Lung (tissue), 12 donors: ENCODE results near the gene ABCC9. TPM values are rescaled to one million over a fixed set of nuclear protein-coding genes. Genes with fewer than 3 reads are reported as not detected.

ENCODE experiments used
- ATAC-seq: fragments of 200-7000 bp; cut with Tn5 transposase; one replicate; pipeline ENCODE4 v1.9.1; 2020; ENCODE audit warnings: moderate number of reproducible peaks; ENCODE audit not compliant: insufficient read depth, low FRiP score
- DNase-seq, 3 donors: peaks; one replicate each; pipeline ENCODE4 v3.0.0-alpha.2; 2013 to 2017
- H3K27ac ChIP-seq, 2 donors: one replicate each; pipeline ENCODE4 v1.5.1; 2013; ENCODE audit warnings: mild to moderate bottlenecking in 2 of 2, moderate library complexity in 2 of 2, control low read depth in 1 of 2, inconsistent platforms in 1 of 2, low read depth in 1 of 2, low read length in 1 of 2
- H3K27me3 ChIP-seq, 3 donors: one replicate each; pipeline ENCODE4 v1.5.1; 2013; ENCODE audit warnings: low read length in 2 of 3; ENCODE audit not compliant: control insufficient read depth in 3 of 3, insufficient read depth in 3 of 3
- H3K36me3 ChIP-seq, 4 donors: one replicate each; pipeline ENCODE4 v1.5.1; 2013; ENCODE audit warnings: low read length in 4 of 4, mild to moderate bottlenecking in 1 of 4, moderate library complexity in 1 of 4; ENCODE audit not compliant: control insufficient read depth in 4 of 4, insufficient read depth in 4 of 4
- H3K4me1 ChIP-seq, 5 donors: one replicate each; pipeline ENCODE4 v1.5.1; 2013; ENCODE audit warnings: low read length in 5 of 5, mild to moderate bottlenecking in 2 of 5, moderate library complexity in 1 of 5; ENCODE audit not compliant: control insufficient read depth in 5 of 5, insufficient read depth in 5 of 5
- H3K4me3 ChIP-seq: one replicate; pipeline ENCODE4 v1.5.1; 2013; ENCODE audit warnings: mild to moderate bottlenecking, control low read depth, moderate library complexity
- H3K9ac ChIP-seq, 2 donors: one replicate each; pipeline ENCODE4 v1.5.1; 2013; ENCODE audit warnings: low read length in 2 of 2, control low read depth in 1 of 2; ENCODE audit not compliant: insufficient read depth in 1 of 2
- H3K9me3 ChIP-seq, 4 donors: one replicate each; pipeline ENCODE4 v1.5.1; 2013; ENCODE audit warnings: low read length in 3 of 4, mild to moderate bottlenecking in 1 of 4, moderate library complexity in 1 of 4; ENCODE audit not compliant: control insufficient read depth in 4 of 4, insufficient read depth in 3 of 4
- WGBS, 2 donors: extraction: QIAGEN DNeasy Blood & Tissue Kit; methylation state at CpG; one replicate each; pipeline ENCODE4 v1.1.7; 2013; 5-methylcytosine and 5-hydroxymethylcytosine counted together
- polyA plus RNA-seq, 2 donors: library from polyadenylated mRNA; stranded (reverse); fragments of 200-250 nt; gene quantifications; one replicate each; pipeline ENCODE4 v1.2.1, GENCODE V29; 2013
- total RNA-seq, 2 donors: library from RNA; depleted of rRNA in 1 of 2; stranded (reverse); fragments of >200 nt in 1 of 2; gene quantifications; one replicate each; pipeline ENCODE4 v1.2.1, GENCODE V29; 2014 to 2021
- TF ChIP-seq, protein P1 (sequence below): IDR thresholded peaks from 2 replicates; pipeline ENCODE4 v1.5.1; 2012; ENCODE audit warnings: mild to moderate bottlenecking; ENCODE audit errors: control extremely low read depth, extremely low read depth
- donor health status: control.
- donor health status: control.
- donor health status: Bipolar disorder and iron deficiency.
- donor health status: healthy.
- donor health status: DM: yes; HTN: yes; CAD: no.

Gene ABCC9
- total and polyA plus RNA-seq, 4 donors: 2.5 to 33.4 (median 7.7) TPM

DNA sequence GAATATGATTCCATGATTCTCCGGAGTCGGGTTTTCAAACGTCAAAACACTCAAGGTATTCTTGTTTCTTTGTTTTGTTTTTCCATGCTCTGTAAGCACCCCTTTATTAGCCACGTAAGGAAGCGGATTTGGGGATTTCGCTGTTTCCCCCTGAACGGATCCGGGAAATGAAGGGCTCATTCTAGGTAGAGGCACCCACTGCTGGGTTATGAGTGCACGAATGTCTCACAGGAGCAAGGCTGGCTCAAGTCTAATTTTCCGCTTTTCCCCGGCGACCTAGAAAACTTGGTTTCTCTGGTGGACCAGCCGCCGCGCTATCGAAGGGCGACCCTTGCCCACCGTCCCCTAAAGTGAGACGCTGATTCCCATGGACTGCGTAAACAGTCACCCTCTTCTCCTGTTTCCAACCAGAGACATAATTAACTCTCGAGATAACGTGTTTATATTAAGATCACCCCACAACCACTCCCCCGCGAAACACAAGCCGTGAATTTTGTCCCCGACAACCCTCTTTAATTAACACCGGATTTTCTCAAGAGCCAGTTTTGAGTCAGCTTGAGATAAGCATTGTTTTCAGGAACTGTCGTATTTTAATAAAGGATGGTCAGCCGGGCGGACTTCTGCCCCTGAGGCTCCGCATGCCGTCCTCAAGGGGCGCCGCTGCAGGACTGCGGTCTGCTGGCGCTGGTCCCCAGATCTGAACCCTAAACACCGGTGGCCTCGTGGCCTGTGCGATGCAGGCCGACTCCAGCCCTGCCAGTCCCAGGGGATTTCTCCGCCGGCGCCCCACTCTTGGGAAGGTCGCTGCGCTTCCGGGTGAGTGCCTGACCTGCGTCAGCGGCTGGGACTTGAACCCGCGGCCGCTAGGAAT, 515 bp upstream of the ABCC9 start:
- Histone ChIP-seq H3K27me3 (no peaks in the 10 kb centered on the region), H3K36me3 (no peaks in the 10 kb centered on the region), H3K4me1 (peaks cover 0 to 9% (median 0%) of the 10 kb centered on the region in 5 donors), H3K9me3 (peaks cover 0 to 10% (median 3%) of the 10 kb centered on the region in 4 donors), H3K27ac (peak overlapping the region; percentile 55 to 86), H3K9ac (peak overlapping the region; percentile 55 to 80), H3K4me3 (peak overlapping the region; percentile 20)
- TF ChIP-seq, protein P1, sequence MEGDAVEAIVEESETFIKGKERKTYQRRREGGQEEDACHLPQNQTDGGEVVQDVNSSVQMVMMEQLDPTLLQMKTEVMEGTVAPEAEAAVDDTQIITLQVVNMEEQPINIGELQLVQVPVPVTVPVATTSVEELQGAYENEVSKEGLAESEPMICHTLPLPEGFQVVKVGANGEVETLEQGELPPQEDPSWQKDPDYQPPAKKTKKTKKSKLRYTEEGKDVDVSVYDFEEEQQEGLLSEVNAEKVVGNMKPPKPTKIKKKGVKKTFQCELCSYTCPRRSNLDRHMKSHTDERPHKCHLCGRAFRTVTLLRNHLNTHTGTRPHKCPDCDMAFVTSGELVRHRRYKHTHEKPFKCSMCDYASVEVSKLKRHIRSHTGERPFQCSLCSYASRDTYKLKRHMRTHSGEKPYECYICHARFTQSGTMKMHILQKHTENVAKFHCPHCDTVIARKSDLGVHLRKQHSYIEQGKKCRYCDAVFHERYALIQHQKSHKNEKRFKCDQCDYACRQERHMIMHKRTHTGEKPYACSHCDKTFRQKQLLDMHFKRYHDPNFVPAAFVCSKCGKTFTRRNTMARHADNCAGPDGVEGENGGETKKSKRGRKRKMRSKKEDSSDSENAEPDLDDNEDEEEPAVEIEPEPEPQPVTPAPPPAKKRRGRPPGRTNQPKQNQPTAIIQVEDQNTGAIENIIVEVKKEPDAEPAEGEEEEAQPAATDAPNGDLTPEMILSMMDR: no peak
- ATAC-seq: no peak
- DNase-seq: peak; percentile 65 to 80 (median 69)
- WGBS, 2 donors: 2 to 5% methylated on average over 51 of the region's 51 CpGs

DNA sequence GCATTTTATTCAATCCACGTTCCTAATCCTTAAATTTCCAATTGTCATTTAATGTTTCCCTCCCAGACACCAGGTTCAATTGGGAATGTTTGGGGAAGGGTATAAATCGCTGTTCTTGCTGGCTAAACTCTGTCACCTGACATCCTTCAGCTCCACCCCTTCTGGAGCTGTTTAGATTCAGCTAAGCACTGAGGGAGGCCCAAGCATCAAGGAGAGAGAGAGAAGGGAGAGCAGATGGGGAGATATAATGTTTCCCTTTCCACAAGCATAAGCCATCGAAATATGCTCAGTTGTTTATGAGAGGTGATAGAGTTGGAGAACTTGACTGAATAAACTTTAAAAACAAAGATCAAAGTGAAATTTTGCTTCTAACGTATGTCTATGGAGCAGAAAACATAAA, 1.8 kb downstream of the ABCC9 start:
- Histone ChIP-seq H3K4me3 (no peak overlapping the region), H3K9ac (no peak overlapping the region), H3K4me1 (peaks cover 0 to 9% (median 0%) of the 10 kb centered on the region in 5 donors), H3K9me3 (no peaks in the 10 kb centered on the region), H3K36me3 (peaks cover 0 to 4% (median 0%) of the 10 kb centered on the region in 4 donors), H3K27ac (peak overlapping the region in 1 of 2 donors; percentile 86), H3K27me3 (no peaks in the 10 kb centered on the region)
- DNase-seq (peak in 2 of 3 donors; percentile 23 to 38), ATAC-seq (no peak)
- 58 to 66% methylated on average over 4 of the region's 4 CpGs for WGBS, 2 donors
- TF ChIP-seq, protein P1: no peak

DNA sequence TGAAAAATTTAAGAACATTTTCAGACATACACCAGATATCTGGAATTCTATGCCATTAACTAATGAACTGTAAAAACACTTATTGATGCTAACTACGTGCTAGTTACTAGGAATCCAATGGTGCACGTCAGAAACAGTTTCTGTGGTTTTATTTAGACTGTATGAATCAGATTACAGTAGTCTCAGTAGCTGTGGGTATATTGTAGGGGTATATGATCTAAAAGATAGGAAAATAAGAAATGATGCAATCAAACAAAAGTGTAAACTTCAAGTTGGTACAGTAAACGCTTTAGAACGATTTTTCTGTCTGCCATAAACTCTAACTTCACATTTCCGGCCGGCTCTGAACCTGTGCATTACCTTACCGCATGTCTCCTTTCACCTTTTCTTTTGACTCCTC, 2.3 kb downstream of the ABCC9 start:
- Histone ChIP-seq H3K27ac (peak overlapping the region in 1 of 2 donors; percentile 86), H3K4me1 (peaks cover 0 to 9% (median 0%) of the 10 kb centered on the region in 5 donors), H3K4me3 (no peak overlapping the region), H3K36me3 (peaks cover 0 to 4% (median 0%) of the 10 kb centered on the region in 4 donors), H3K9me3 (no peaks in the 10 kb centered on the region), H3K9ac (no peak overlapping the region), H3K27me3 (no peaks in the 10 kb centered on the region)
- DNase-seq (peak in 1 of 3 donors; percentile 10), ATAC-seq (no peak)
- TF ChIP-seq, protein P1: no peak
- 74 to 82% methylated on average over 7 of the region's 7 CpGs for WGBS, 2 donors
